ENCODE measurements around the gene FBXO47.

The FBXO47 gene

DNA sequence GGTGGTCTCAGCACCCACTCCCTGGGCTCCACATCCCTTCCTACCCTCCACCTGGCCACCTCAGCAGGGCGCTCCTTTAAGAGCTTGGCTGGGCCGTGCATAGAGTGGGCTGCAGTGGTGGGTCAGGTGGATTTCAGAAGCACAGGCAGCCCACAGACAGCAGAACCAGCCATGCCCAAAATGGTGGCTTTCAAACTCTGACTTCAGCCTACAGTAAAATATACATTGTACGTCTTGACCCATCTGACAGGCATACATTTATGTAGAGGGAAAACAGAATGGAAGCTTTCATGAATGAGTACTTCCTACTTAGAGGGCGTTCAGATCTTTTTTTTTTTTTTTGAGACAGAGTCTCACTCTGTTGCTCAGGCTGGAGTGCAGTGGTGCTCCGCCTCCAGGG lies 67.8 kb downstream of the FBXO47 start:
- DNase-seq: no peak

DNA sequence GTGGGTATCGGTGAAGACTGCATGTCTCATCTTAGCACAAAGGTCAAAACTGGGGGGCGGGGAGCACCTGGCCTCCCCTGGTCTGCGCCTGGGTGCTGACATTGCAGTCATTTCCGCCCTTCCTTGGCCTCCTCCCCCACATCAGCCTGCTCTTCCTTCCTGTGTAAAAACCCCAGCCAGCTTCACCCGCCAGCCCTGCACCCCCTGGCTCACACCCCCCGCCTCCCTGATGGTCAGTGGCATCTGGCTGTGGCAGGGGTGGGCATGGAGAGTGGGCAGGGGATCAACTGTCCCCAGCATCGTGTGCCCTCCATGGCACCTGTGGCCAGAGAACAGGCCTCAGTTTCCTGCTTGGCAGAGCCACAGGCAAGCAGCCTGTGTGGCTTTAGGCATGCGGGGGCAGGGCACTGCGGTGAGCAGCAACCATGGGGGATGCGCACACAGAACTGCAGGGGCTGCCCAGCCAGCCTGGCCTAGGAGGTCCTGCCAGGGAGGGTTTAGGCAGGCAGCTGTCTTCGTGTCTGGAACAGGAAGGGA lies 68.3 kb downstream of the FBXO47 start:
- no peak for DNase-seq

DNA sequence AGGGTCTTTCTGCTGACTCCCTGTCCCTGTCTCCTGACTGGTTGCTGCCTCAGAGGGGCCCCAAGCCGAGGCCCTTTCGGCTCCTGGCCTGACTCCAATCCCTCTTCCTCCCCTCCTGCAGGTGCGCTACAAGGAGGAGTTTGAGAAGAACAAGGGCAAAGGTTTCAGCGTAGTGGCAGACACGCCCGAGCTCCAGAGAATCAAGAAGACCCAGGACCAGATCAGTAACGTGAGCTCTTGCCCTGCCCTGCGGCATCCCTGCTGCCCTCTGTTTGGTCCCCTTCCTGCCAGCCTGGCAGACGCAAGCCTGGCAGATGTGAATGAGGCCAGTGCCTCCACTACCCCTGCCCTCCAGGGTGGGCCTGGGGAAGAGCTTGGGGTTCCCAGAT lies 68.9 kb downstream of the FBXO47 start:
- DNase-seq: no peak

DNA sequence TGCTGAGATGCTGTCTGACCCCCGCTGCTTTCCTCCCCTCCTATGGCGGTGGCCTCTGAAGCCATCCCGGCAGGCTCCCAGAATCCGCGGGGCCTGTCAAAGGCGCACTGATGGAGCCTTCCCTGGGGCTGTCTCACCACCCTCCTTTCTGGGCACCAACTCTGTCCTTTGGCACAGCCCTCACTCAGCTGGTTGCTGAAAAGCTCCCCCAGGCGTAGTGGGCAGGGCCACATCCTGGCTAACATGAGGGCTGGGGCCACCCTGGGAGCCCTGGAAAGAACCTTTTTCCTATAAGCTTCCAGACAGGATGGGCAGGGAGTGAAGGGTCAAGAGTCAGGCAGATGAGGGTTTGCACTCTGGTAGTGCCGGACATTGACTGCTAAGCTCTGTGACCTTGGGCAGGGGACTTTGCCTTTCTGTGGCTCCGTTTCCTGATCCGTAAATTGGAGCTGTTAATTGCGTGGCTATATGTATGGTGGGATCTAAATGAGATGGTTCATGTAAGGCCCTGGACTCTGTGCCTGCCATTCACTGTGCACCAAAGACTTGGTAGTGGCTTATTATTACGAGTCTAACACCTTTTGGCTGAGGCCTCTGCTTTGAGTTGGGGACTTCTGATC lies 69.4 kb downstream of the FBXO47 start:
- DNase-seq: no peak

DNA sequence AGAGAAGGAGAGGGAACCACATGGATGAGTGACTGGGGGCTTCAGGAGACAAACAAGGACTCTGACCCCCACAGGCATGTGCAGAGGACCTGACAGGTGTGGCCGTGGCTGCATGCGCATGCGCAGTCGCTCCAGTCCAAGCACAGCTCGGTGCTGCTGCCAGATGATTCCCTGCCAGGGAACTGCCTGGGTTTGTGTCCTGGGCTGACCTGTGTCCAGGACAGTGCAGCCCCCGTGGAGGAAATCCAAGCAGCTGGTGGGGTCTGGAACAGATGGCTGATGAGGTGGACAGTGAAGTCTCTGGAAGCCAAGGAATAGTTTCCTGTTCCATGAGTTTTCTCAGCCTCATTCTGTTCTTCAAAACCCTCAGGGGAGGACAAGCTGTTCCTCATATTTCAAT lies 70.0 kb downstream of the FBXO47 start:
- no peak for DNase-seq

DNA sequence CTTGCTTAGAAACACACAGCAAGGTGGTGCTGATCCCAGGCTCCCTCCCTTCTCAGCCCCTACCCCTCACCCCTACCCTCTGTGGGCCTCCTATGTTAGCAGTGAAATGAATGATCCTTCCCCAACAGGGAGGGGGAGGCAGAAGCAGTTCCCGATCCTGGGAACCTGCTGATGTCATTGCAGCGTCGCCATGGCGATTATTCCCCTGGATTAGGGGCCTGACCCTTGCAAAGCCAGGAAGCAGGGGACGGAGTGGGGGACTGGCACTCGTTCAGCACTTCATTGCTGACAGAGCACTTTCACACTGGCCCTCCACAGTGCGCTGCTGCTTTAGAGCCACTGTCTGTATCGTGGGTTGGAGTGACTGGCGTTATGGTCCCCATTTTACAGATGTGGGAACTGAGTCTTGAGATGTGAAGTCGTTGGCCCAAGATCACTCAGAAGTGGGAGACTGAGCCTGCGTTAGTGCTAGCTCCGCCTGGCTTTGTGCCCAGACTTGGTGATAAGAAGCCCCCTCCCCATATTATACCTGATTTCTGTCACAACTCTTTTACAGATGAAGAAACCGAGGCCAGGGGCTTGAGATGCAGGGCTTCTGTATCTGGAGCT lies 70.8 kb downstream of the FBXO47 start:
- no peak for DNase-seq

DNA sequence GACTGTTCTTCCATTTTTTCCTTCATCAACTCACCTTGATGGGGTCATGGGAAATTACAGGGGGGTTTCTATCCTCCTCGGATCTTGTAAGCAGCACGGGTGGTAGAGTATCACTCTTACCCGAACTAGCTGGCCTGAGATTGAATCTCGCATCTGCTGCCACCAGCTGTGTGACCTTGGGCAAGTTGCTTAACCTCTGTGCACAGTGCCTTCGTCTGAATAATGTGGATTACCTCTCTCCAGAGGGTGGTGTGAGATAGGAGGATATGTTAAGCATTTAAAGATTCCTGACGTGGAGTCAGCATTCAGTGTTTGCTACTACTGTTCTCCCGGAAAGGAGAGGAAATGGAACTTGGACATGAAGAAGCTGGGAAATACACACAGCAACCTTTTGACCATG lies 72.9 kb downstream of the FBXO47 start:
- DNase-seq: no peak

DNA sequence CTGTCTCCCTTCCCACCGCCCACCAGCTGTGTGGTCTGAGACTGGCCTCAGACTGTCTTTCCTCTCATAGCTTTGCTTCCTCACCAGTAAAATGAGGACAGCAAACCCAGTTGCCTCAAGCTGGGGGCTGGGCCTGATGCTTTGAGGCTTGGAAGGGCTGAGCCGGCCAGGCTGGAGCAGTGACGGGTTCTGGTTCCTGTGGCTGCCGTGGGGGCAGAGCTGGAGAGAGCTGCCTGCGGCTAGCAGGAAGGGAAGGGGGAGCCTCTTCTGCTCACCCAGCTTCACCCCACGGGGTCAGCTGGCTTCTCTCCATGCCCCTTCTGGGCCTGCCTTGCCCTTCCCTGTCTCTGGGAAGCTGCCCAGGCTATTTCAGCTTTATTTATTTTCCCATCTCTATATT lies 73.6 kb downstream of the FBXO47 start:
- DNase-seq: no peak

DNA sequence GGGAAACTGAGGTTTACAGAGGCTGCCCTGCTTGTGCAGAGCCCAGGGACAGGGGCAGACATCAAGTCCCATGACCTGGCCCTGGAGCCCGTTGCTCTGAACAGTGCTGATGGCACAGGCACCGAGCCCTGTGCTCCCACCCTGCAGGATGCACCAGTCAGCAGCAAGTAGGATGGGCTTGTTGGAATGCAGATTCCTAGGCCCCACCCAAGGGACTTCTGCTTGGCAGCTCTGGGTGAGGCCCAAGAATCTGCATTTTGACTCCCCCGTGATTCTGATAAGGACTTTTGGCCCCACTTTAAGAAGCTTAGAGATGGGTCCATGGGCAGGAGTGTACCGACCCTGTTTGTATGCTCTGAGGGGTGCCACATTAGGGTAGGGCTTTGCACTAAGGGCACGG lies 74.1 kb downstream of the FBXO47 start:
- no peak for DNase-seq

DNA sequence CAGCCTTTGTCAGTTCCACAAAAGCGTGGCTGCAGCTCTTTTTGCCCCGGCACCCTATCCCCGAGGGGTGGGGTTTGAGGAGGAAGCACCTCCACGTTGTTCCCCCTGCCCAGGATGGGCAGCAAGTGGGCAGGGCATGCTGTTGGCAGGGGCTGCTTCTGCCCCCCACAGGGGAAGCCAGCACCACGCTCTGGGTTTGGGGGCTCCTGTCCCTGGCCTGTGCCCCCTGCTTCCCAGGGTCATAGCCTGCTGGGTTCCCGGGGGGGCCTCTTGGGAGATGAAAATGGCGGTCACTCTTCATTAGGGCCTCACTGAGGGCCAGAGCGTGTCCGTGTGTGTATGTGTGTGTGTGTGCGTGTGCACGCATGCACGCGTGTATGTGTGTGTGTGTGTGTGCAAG lies 74.6 kb downstream of the FBXO47 start:
- DNase-seq: no peak

DNA sequence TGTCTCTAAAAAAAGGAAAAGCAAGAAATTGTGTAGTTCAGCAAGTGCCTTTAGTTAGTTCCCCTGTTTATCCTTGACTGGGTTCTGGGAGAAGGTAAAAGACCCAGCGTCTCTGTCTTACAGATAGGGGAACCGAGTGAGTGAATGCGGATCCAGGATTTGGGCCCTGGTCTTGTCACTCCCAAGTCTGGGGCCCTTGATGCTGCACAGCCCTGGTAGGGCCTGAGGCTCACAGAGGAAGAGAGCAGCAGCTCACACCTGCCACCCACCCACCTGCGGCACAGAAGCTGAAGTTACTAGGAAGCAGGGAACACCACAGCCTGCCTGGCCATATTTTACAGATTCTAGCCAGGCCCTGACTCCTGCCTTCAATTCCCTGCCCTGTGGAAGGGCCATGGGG lies 75.1 kb downstream of the FBXO47 start:
- DNase-seq: no peak

DNA sequence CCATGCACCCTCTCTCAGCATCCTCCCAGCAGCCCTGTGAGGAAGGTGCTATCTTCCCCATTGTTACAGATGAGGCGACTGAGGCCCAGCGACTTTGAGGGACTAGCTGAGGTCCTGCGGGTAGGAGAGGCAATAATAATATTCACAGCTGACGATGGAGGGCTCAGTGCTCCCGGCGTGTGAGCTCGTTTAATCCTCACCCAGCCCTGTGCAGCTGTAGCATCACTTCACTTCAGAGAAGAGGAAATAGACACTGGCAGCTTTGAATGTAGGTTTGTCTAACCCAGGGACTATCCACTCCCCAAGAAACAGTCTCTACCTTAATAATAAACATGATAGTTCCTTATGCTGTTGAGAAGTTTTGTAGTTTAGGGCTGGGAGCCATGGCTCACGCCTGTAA lies 75.8 kb downstream of the FBXO47 start:
- no peak for DNase-seq

DNA sequence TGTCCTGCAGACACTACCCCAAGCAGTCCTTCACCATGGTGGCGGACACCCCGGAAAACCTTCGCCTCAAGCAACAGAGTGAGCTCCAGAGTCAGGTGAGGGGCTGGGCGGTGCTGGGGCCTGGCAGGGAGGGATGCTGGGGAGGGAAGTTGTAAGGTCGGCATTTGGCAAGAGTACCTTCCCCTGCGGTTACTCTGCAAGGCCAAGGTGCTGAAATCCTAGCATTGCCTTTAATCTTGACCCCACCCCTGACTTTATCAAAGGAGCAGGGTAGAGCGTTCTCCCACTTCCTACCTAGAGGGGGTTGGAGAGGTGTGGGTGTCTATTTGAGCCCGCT lies 76.8 kb downstream of the FBXO47 start:
- DNase-seq: no peak

DNA sequence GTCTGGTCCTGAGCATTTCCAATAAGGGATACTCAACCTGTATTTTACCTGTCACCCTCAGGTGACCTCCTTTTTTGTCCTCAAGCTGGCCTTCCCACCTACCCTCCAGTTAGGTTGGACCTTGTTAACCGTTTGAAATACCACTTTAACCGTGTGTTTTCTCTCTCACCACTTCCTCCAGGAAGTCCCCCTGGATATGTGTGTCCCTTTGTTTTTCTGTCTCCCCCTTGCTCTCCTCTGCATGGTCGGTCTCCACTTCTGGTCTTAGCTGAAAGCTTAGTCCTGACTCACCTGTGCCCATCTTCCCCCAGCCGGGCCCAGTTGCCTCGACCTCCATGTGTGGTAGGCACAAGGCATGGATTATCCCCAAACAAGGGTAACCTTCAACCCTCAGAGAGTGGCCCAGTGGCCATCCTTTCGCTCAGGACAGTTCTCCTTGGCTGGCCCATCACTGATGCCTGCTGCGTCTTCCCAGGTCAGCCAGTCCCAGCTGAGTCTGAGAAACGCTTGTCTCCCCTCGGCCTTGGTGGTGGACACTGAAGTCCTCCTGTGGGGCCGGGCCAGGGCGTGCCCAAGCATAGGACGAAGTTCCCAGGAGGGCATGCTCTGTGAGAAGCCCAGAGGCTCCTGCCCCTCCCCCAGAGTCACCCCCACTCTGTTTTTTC lies 77.3 kb downstream of the FBXO47 start:
- DNase-seq: no peak

DNA sequence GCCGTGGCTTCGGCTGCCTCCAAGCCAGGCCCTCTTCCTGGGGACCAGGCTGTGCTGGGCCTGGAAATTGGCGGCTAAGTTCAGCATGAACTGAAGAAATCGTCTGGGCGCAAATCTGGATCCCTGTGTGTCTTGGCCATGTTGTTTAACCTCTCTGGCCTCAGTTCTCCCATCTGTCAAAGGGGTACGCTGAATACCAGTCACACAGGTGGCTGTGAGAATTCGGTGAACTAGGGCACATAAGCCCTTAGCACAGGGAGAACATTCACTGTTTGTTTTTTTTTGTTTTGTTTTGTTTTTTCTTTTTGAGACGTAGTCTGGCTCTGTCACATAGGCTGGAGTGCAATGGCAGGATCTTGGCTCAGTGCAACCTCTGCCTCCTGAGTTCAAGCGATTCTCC lies 78.4 kb downstream of the FBXO47 start:
- DNase-seq: no peak

DNA sequence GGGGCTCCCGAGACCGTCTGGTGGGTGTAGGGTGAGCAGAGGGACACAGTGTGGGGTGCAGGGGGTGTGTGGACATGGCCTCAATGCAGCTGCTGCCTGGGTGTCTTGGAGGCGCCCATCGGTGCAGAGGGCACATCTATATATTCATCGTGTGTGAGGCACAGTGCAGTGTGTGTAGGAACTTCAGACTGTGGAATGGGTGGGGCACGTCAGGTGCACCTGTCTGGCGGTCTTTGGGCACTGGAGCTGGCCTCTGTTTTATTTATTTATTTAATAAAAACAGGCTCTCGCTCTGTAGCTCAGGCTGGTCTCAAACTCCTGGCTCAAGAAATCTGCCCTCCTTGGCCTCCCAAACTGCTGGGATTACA lies 80.6 kb downstream of the FBXO47 start:
- no peak for DNase-seq

Measured in cerebellar nuclear complex (tissue), 1 donor.